Posterior cingulate gyrus (tissue), 11 donors: ENCODE data around the gene FNIP1.
A peak's percentile ranks its signal among the peaks of the same experiment; 100 is the strongest.
"Not testable (repeated sequence)": the region's sequence is repeated elsewhere in the genome, so short reads cannot be mapped to it uniquely, and the experiment has no call there.

Experiments
- DNase-seq, 10 donors: peaks; one replicate each; pipeline versions ENCODE4 v3.0.0 to v3.0.0-alpha.2; 2020 to 2021; ENCODE audit warnings: mixed read lengths in 3 of 10
- intact Hi-C: fragments of 100-400 bp; cut with DNase I; formaldehyde crosslinking; loops from one replicate; pipeline ENCODE4 v1.15.1; 2023

FNIP1 gene

GRCh38 chr5:131796793-131797693 lies at the start of gene FNIP1:
Gene FNIP1, minus strand, starts transcription at chr5:131797017. Its CDS starts 96 bp downstream, at chr5:131796921.
- DNase-seq = peak; percentile 99 to 100 (median 100)
- intact Hi-C loops = loop anchor here (1.0 to 5.0 kb wide), 3 partner anchors 162 to 210 kb away; partner anchors contain the start of gene RAPGEF6

- DNase-seq = no peak
- intact Hi-C loops = no loop called here
Observed at GRCh38 chr5:131846536-131846935, 49.7 kb upstream of the FNIP1 start.

GRCh38 chr5:131845828-131846227 lies 49.0 kb upstream of the FNIP1 start:
- no peak for DNase-seq
- intact Hi-C loops = no loop called here

- intact Hi-C loops = not testable (repeated sequence)
Observed at GRCh38 chr5:131842971-131843370, 46.2 kb upstream of the FNIP1 start.

GRCh38 chr5:131832702-131833101 lies 35.9 kb upstream of the FNIP1 start:
- intact Hi-C loops, DNase-seq: not testable (repeated sequence)

More at GRCh38 chr5:131842971-131843370, 46.2 kb upstream of the FNIP1 start:
- DNase-seq = not testable (repeated sequence)

- intact Hi-C loops = no loop called here
- DNase-seq = no peak
Observed at GRCh38 chr5:131825404-131826013, 28.7 kb upstream of the FNIP1 start.

- no peak for DNase-seq
- intact Hi-C loops = no loop called here
Observed at GRCh38 chr5:131824631-131825030, 27.8 kb upstream of the FNIP1 start.

GRCh38 chr5:131821221-131821620 lies 24.4 kb upstream of the FNIP1 start:
- no peak for DNase-seq

GRCh38 chr5:131818001-131818724 lies 21.3 kb upstream of the FNIP1 start:
- intact Hi-C loops = no loop called here
- DNase-seq = no peak

More at GRCh38 chr5:131821221-131821620, 24.4 kb upstream of the FNIP1 start:
- intact Hi-C loops = no loop called here

GRCh38 chr5:131814990-131815389 lies 18.2 kb upstream of the FNIP1 start:
- no peak for DNase-seq
- intact Hi-C loops = no loop called here

GRCh38 chr5:131812371-131813160 lies 15.7 kb upstream of the FNIP1 start:
- intact Hi-C loops = no loop called here
- no peak for DNase-seq

- no peak for DNase-seq
- intact Hi-C loops = loop anchor here (1.0 kb wide), 1 partner anchor 198 kb away; no protein-coding TSS in a partner anchor
Observed at GRCh38 chr5:131810510-131811249, 13.9 kb upstream of the FNIP1 start.

GRCh38 chr5:131795879-131796792 lies 681 bp downstream of the FNIP1 start:
- peak; percentile 47 to 92 (median 61) for DNase-seq
- intact Hi-C loops = loop anchor here (1.0 to 5.0 kb wide), 3 partner anchors 161 to 211 kb away; partner anchors contain the start of gene RAPGEF6

GRCh38 chr5:131795228-131795627 lies 1.6 kb downstream of the FNIP1 start:
- DNase-seq = no peak
- intact Hi-C loops = loop anchor here (5.0 kb wide), 1 partner anchor 212 kb away; no protein-coding TSS in a partner anchor

- DNase-seq = no peak
- intact Hi-C loops = no loop called here
Observed at GRCh38 chr5:131794586-131794985, 2.2 kb downstream of the FNIP1 start.

- intact Hi-C loops = no loop called here
- no peak for DNase-seq
Observed at GRCh38 chr5:131792896-131793295, 3.9 kb downstream of the FNIP1 start.

GRCh38 chr5:131791866-131792265 lies 5.0 kb downstream of the FNIP1 start:
- intact Hi-C loops = no loop called here
- DNase-seq = no peak

- intact Hi-C loops = no loop called here
- DNase-seq = no peak
Observed at GRCh38 chr5:131790550-131790949, 6.3 kb downstream of the FNIP1 start.
